ENCODE data around the gene TPPP2.

DNA sequence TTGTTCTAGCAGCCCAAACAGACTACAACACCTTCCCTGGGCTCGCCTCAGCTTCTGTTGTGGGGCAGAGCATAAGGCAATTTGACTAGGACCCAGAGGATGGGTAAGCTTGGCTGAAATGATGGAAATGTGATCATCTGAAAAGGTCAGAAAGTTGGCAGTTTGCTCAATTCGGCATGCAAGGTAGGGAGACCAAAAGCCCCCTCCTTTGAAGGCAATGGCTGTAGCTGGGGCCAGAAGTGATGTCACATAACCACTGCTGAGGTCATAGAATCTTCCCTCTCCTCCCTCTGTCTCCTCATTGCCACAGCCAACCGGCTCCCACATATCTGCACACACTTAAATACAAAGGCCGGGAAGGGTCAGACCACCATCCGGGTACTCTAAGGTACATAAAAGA lies at the start of gene TPPP2:
- TF ChIP-seq, protein P1, sequence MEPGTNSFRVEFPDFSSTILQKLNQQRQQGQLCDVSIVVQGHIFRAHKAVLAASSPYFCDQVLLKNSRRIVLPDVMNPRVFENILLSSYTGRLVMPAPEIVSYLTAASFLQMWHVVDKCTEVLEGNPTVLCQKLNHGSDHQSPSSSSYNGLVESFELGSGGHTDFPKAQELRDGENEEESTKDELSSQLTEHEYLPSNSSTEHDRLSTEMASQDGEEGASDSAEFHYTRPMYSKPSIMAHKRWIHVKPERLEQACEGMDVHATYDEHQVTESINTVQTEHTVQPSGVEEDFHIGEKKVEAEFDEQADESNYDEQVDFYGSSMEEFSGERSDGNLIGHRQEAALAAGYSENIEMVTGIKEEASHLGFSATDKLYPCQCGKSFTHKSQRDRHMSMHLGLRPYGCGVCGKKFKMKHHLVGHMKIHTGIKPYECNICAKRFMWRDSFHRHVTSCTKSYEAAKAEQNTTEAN (CRISPR knock-in tag; IDR thresholded peaks at IDR 0.05), result no peak
- no peak for TF ChIP-seq NR2C2 (CRISPR knock-in tag; IDR thresholded peaks at IDR 0.05)
